HG02642 (cell line): ENCODE measurements around the gene SSR4.

ENCODE experiments used
- ATAC-seq: cut with Tn5 transposase; IDR thresholded peaks from one replicate; pipeline ENCODE4 v1.9.1; 2021; ENCODE audit warnings: mild to moderate bottlenecking; ENCODE audit not compliant: unreplicated experiment, poor library complexity

Gene SSR4

DNA sequence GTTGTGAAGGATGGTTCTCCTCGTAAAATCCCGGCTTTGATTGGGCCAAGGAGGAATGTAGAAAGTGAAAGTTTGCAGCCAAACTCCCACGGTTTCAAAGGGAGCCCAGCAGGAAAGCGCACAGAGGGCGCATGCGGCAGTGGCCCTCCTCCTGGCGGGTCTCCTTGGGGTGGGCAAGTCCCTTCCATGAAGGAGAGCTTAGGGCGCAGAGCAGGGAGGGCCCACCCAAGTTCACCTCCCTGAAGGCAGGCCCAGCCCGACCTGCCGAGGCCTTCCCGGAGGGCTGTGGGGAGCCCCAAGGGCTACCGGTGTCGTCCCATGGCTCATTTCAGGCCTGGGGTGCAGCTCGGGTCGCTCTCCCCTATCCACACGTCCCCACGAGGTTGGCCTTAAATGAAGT is 33.8 kb downstream of the SSR4 start:
- ATAC-seq = no peak

DNA sequence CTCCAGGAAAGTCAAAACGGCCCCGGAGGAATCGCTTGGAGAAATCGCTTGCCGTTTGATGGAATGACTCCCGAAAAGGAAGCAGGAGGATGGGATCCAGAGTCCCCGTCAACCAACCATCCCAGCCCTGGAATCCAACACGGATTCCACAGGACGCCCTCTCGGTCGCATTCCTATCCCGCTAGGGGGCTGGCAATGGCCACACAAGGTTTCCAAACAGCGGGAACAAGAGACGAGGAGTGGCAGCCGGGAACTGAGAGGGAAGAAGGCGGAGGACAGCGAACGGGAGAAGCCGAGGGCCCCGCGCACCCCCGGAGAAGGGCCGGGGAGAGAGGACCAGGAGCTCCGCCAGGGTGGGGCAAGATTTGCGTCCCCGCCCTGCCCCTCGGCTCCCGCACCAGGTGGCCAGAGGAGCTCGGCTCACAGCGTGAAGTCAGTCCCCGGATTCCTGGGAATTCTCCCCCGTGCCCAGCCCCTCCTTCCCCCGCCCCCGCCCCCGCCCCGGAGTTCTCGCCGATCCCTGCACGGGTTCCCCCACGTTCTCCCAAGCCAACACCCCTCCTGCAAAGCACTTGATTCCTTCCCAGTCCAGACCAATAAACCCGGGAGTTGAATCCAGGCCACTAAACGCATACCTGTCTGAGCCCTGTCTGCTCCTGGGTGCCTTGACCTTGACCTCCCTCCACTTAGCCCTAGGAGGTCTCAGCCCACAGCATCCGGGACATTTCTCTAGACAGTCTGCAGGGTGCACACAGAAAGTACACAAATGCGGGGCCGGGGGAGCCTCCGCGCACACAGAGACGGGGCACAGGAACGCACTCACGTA is 34.5 kb downstream of the SSR4 start:
- no peak for ATAC-seq

DNA sequence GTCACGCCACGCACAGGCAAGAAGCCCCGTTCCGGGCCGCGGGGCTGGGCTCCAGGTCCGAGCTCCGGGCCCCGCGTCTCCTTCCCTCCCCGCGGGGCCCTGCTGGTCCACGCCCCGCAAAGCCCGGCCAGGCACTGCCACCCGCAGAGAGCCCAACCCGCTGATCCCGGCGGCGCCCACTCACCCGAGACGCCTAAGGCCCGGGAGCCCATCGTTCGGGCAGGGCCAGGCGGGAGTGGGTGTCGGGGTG is 35.0 kb downstream of the SSR4 start:
- no peak for ATAC-seq

DNA sequence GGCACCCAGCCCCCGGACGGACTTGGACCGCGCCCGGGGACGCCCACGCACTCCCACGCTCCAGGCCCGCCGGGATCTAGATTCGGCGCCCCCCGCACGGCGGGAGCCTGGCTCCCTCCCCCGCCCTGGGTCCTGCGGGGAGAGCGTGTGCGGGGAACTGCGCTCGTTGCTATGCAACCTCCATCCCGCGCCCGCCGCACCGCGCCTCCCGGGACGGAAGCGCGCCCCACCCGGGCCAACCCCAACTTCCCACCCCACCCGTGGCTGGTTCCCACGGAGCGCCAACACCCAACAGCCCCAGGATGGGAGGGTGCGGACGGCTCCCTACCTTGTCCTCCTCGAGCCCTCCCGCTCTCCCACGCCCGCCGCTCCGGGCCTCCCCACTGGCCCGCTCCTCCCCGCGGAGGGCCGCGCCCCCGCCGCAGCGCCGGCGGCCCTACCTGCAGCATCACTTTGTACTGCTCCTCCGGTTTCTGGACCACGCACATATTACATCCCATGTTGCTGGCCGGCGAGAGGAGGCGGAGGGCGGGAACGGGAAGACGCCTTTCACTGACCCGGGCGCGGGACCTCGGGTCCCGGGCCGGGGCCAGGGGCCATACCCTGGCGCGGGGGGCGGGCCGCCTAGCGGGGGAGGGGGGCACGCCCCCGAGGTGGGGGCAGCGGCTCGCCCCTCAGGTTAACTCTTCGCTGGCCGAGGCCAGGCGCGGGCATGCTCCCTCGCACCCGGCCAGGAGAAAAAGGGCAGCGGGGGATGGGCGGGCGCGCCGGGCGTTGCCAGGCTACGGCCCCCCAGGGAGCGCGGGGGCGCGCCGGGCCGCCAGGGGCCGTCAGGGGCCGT is 35.6 kb downstream of the SSR4 start, which contains the start of gene PDZD4:
Gene PDZD4 (minus strand): TSS at position 746 of the 841 bp plus-strand sequence. CDS start 246 bp downstream, at position 500.
- no peak for ATAC-seq

DNA sequence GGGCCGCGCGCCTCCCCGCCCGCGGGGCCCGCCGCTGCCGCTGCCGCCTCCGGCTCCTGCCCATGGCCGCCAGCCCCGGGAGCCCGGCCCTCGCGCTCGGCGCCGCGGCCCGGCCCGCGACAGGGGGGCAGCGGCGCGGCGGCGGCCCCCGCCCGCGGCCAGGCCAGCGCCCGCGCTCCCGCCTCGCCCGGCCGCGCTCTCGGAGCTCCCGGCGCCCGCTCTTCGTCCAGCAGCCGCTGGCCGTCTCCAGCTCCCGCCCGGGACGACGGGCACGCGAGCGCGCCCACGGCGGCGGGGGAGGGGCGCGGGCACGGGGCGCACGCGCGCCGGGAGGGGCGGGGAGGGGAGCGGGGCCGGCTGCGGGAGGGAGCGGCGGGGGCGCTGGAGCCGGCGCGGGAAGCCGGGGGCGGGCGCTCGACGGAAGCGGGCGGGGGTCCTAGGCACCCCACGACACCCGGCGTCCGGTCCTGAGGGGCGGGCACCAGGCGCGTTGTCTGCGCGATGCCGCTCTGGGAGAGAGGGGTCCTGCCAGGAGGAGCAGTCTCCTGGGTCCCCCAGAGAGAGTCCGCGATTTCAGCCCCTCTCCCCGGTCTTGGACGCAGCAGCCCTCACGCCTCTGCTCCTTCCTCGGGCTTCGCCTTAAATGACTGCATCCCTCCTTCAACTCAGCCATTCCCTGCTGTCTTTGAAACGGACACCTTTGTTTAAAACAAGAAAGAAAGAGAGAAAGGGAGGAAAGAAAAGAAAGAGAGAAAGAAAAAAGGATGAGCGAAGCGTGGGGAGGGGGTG is 36.4 kb downstream of the SSR4 start:
- no peak for ATAC-seq

DNA sequence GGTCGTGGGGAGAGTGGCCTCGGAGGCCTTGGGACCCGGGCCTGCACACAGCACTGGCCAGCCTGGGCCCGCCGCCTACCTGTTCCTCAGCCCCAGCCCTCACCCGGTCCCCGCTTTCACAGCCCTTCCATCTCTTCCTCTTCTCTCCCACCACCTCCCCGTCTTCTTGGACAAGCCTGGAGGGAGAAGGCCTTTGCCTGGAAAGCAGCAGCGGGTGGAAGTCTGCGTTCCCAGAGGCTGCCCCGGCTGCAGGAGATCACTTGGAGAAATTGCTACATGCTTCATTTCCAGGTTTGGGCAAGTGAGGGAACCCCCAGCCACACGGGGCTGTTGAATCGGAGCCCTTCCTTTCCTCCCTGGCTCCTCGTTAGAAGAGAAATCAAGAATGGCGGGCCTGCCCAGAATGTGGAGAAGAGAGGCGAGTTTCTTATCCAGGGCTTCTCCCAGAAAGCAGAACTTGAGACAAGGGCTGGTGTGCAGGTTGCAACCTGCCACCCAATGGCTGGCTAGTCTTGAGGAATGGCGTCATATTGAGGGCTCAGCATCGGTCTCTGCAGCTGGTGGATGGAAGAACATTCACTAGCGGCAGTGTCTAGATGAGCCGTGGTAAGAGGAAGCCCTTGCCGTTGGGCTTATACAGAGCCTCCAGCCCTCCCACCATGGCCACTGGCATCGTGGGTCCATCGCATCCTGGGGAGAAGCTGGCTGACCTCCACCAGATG is 37.1 kb downstream of the SSR4 start:
- no peak for ATAC-seq

DNA sequence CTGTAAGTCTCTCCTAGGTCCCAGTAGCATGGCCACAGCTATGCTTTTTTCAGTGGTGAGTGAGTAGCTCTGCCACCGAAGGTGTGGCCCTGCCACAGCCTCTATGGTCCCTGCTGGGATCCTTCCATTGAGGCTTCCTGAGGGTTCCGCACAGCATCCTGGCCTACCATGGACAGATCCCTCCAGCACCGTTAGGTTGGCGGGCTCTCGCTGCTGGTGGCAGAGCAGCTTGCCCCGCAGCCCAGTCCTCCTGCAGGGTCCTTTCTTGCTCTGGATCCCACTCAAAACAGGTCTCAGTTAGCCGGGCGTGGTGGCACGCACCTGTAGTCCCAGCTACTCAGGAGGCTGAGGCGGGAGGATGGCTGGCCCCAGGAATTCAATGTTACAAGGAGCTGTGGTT is 38.3 kb downstream of the SSR4 start:
- ATAC-seq = no peak

DNA sequence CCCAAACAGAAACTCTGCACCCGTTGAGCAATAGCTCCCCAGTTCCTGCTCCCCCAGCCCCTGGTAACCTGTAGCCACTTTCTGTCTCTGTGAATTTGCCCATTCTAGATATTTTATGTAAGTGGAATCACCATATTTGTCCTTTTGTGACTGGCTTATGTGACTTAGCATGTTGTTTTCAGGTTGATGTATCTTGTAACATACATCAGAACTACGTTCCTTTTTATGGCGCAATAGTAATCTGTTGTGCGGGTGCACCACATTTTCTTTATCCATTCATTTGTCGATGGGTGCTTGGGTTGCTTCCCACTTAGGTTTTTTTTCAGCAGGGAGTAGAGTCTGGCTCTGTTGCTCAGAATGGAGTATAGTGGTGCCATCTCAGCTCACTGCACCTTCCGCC is 42.5 kb downstream of the SSR4 start:
- ATAC-seq = no peak

DNA sequence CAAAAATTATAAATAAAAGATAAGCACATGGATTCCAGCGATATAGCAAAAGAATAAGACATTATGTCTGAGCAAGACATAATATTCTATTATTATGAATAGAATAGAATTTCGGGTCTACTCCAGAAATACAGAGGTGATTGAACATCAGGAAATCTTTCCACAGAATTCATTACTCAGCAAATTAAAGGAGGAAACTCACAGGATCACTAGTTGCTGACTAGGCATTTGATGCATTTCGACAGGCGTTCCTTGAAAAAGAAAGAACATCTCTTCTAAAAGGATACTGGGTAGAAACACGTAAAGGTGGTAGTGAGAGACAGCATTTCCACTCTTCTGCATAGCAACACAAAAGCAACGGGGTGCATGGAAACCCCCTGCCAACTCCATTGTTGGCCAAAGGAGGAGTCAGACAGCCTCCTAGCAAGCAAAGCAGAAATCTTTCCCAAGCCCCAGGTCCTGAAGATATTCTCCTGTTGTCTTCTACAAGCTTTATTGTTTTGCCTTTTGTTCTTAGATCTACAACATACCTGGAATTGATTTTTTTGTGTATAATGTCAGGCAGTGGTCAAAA is 50.1 kb downstream of the SSR4 start:
- ATAC-seq = no peak

DNA sequence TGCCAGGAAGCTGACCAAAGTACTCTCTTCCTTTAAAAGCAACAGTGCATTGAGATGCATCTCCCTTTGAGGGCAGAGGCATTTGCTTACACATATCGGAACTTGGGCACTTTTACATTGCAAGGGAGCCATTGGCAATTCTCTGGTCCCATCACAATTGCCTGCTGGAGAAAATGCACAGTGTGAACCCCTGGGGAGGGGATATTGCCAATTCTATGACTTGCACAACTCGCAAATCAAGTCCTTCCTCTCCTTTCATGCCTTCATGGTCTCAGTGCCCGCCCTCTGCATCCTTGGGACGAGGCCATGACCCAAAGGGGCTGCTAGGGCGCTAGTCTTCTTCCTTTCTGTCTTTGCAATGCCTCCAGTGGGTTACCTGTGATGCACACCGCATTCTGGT is 50.7 kb downstream of the SSR4 start:
- ATAC-seq = no peak

DNA sequence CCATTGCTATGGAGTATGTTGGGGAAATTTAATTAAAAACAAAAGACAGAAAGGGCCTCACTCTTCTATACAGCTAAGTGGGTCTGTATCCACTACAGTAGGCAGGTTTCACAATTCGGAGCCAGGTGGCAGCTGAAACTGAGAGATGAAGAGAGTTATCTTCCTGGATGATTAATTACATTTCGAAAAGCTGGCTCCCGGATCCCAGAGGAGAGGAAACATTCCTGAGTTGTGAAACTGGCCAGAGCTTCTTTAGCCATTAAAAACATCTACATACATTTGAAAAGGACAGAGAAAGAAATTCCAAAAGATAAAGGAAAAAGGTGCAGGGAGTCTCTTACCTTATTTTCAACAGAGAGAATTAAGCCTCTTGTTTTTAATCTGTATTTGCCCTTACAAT is 51.4 kb downstream of the SSR4 start:
- no peak for ATAC-seq
